ENCODE data around the gene IL22. TPM values are rescaled to one million over a fixed set of nuclear protein-coding genes. Genes with fewer than 3 reads are reported as not detected.

The IL22 gene
- polyA plus RNA-seq, 3 donors = 0.19 TPM; not detected in 2

GRCh38 chr12:68268967-68269366, 15.6 kb upstream of the IL22 start:
- no peak overlapping the region for H3K27ac ChIP-seq (ENCODE audit: low read depth, low read length)

- 49 to 84% (median 64%) methylated on average over 6 of the region's 6 CpGs for WGBS, 3 donors
These were observed 14.5 kb upstream of the IL22 start for GRCh38 chr12:68267892-68268396.

GRCh38 chr12:68264857-68265256, 11.5 kb upstream of the IL22 start:
- WGBS, 3 donors = 75 to 93% (median 90%) methylated on average over 2 of the region's 2 CpGs
- H3K27ac ChIP-seq (ENCODE audit: low read depth, low read length) = no peak overlapping the region

More at GRCh38 chr12:68267892-68268396, 14.5 kb upstream of the IL22 start:
- H3K27ac ChIP-seq (ENCODE audit: low read depth, low read length) = no peak overlapping the region

GRCh38 chr12:68264158-68264855, 10.9 kb upstream of the IL22 start:
- no peak overlapping the region for H3K27ac ChIP-seq (ENCODE audit: low read depth, low read length)
- 81 to 88% (median 88%) methylated on average over 7 of the region's 7 CpGs for WGBS, 3 donors

- no peak overlapping the region for H3K27ac ChIP-seq (ENCODE audit: low read depth, low read length)
- WGBS, 3 donors = 80 to 100% (median 94%) methylated on average over 1 of the region's 1 CpG
These were observed 10.0 kb upstream of the IL22 start for GRCh38 chr12:68263366-68263765.

- H3K27ac ChIP-seq (ENCODE audit: low read depth, low read length) = no peak overlapping the region
These were observed 8.5 kb upstream of the IL22 start for GRCh38 chr12:68261896-68262295.

GRCh38 chr12:68260153-68260552, 6.7 kb upstream of the IL22 start:
- no peak overlapping the region for H3K27ac ChIP-seq (ENCODE audit: low read depth, low read length)
- 81 to 83% (median 81%) methylated on average over 3 of the region's 3 CpGs for WGBS, 3 donors

- 68 to 82% (median 72%) methylated on average over 3 of the region's 3 CpGs for WGBS, 3 donors
- no peak overlapping the region for H3K27ac ChIP-seq (ENCODE audit: low read depth, low read length)
These were observed 6.0 kb upstream of the IL22 start for GRCh38 chr12:68259318-68259940.

- WGBS, 3 donors = 93 to 97% (median 96%) methylated on average over 5 of the region's 5 CpGs
- H3K27ac ChIP-seq (ENCODE audit: low read depth, low read length) = no peak overlapping the region
These were observed 1.3 kb downstream of the IL22 start for GRCh38 chr12:68252077-68252476.

GRCh38 chr12:68250454-68250853, 3.0 kb downstream of the IL22 start:
- H3K27ac ChIP-seq (ENCODE audit: low read depth, low read length) = no peak overlapping the region
- 76 to 84% (median 82%) methylated on average over 3 of the region's 3 CpGs for WGBS, 3 donors

GRCh38 chr12:68247785-68248184, 5.6 kb downstream of the IL22 start:
- no peak overlapping the region for H3K27ac ChIP-seq (ENCODE audit: low read depth, low read length)

- WGBS, 3 donors = 89 to 98% (median 89%) methylated on average over 6 of the region's 6 CpGs
- no peak overlapping the region for H3K27ac ChIP-seq (ENCODE audit: low read depth, low read length)
These were observed 7.1 kb downstream of the IL22 start for GRCh38 chr12:68246350-68246749.

GRCh38 chr12:68245180-68246021, 8.0 kb downstream of the IL22 start:
- 21 to 48% (median 47%) methylated on average over 6 of the region's 6 CpGs for WGBS, 3 donors
- H3K27ac ChIP-seq (ENCODE audit: low read depth, low read length) = no peak overlapping the region

GRCh38 chr12:68242777-68243176, 10.6 kb downstream of the IL22 start:
- H3K27ac ChIP-seq (ENCODE audit: low read depth, low read length) = no peak overlapping the region

- no peak overlapping the region for H3K27ac ChIP-seq (ENCODE audit: low read depth, low read length)
- WGBS, 3 donors = 11 to 62% (median 24%) methylated on average over 1 of the region's 1 CpG
These were observed 12.4 kb downstream of the IL22 start for GRCh38 chr12:68240975-68241374.

- WGBS, 3 donors = 32 to 52% (median 46%) methylated on average over 1 of the region's 1 CpG
These were observed 13.3 kb downstream of the IL22 start for GRCh38 chr12:68240079-68240478.

GRCh38 chr12:68239309-68239982, 14.0 kb downstream of the IL22 start:
- no peak overlapping the region for H3K27ac ChIP-seq (ENCODE audit: low read depth, low read length)
- 82 to 86% (median 84%) methylated on average over 6 of the region's 6 CpGs for WGBS, 3 donors

More at GRCh38 chr12:68240079-68240478, 13.3 kb downstream of the IL22 start:
- H3K27ac ChIP-seq (ENCODE audit: low read depth, low read length) = no peak overlapping the region

GRCh38 chr12:68237619-68238018, 15.8 kb downstream of the IL22 start:
- no peak overlapping the region for H3K27ac ChIP-seq (ENCODE audit: low read depth, low read length)

GRCh38 chr12:68237078-68237477, 16.3 kb downstream of the IL22 start:
- H3K27ac ChIP-seq (ENCODE audit: low read depth, low read length) = no peak overlapping the region
- WGBS, 3 donors = 50 to 87% (median 59%) methylated on average over 2 of the region's 2 CpGs

More at GRCh38 chr12:68237619-68238018, 15.8 kb downstream of the IL22 start:
- 58 to 67% (median 66%) methylated on average over 2 of the region's 2 CpGs for WGBS, 3 donors
